ENCODE data around the gene TMEM164. TPM values are rescaled to one million over a fixed set of nuclear protein-coding genes. Genes with fewer than 3 reads are reported as not detected.

TMEM164 gene
- polyA plus RNA-seq, 2 donors, result 7.1 to 11.9 TPM

DNA sequence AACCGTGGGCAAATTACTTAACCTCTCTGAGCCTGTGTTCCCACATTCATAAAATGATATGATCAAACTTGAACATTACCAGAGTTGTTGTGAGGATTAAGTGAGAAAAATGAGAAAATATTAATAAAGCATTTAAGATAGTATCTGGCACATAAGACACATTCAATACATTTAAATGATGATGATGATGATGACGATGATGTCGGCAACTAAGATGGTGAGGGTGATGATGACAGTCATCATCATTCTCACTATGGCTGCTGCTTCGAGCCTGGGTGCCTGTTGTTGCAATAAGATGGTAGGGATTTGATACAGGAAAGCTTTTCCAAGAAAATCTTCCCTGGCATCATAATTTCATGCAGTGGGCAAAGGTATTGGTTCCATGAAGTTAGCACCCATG, 11.1 kb downstream of the TMEM164 start:
- Histone ChIP-seq H3K36me3 (ENCODE audit: control insufficient read depth in 2 of 2, insufficient read depth in 2 of 2, low read length in 1 of 2) (peaks cover 0 to 2% of the 10 kb centered on the region in 2 donors), H3K4me1 (ENCODE audit: control insufficient read depth in 2 of 2, insufficient read depth in 2 of 2, low read length in 1 of 2) (peaks cover 0 to 3% of the 10 kb centered on the region in 2 donors), H3K4me3 (ENCODE audit: low read depth in 1 of 2, low read length in 2 of 2) (no peak overlapping the region), H3K27ac (ENCODE audit: low read depth in 2 of 2, low read length in 1 of 2) (no peak overlapping the region), H3K9me3 (ENCODE audit: control insufficient read depth in 2 of 2, insufficient read depth in 1 of 2, low read depth in 1 of 2, low read length in 1 of 2) (no peaks in the 10 kb centered on the region), H3K27me3 (ENCODE audit: control insufficient read depth in 1 of 2, insufficient read depth in 2 of 2, low read length in 2 of 2) (peaks cover 0 to 3% of the 10 kb centered on the region in 2 donors)
- WGBS, 2 donors, result 85 to 98% methylated on average over 4 of the region's 4 CpGs

DNA sequence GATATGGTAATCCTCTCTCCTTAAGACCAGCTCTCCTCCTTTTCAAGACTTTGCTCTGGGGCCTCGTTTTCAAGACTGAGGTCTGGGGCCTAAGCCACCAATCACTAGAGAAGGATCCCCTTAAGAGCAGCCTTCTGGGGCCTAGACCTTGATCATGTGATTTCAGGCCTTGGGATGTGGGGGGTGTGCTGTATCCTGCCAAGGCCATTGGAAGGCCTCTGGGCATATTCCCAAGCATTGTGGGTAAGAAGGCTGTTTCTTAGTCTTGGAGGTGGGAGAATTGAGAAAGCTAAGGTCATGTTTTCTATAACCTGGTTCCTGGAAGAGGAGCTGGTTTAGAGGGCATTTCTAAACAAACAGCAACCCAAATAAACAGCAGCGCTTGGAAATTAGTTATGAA, 12.1 kb downstream of the TMEM164 start:
- no peak overlapping the region for H3K27ac ChIP-seq (ENCODE audit: low read depth in 2 of 2, low read length in 1 of 2)
- 64 to 83% methylated on average over 2 of the region's 2 CpGs for WGBS, 2 donors
- no peak overlapping the region for H3K4me3 ChIP-seq (ENCODE audit: low read depth in 1 of 2, low read length in 2 of 2)
- H3K9me3 ChIP-seq (ENCODE audit: control insufficient read depth in 2 of 2, insufficient read depth in 1 of 2, low read depth in 1 of 2, low read length in 1 of 2), result no peaks in the 10 kb centered on the region
- peaks cover 0 to 3% of the 10 kb centered on the region in 2 donors for H3K27me3 ChIP-seq (ENCODE audit: control insufficient read depth in 1 of 2, insufficient read depth in 2 of 2, low read length in 2 of 2)
- peaks cover 0 to 2% of the 10 kb centered on the region in 2 donors for H3K36me3 ChIP-seq (ENCODE audit: control insufficient read depth in 2 of 2, insufficient read depth in 2 of 2, low read length in 1 of 2)
- H3K4me1 ChIP-seq (ENCODE audit: control insufficient read depth in 2 of 2, insufficient read depth in 2 of 2, low read length in 1 of 2), result peaks cover 0 to 3% of the 10 kb centered on the region in 2 donors

- peaks cover 0 to 3% of the 10 kb centered on the region in 2 donors for H3K4me1 ChIP-seq (ENCODE audit: control insufficient read depth in 2 of 2, insufficient read depth in 2 of 2, low read length in 1 of 2)
- H3K36me3 ChIP-seq (ENCODE audit: control insufficient read depth in 2 of 2, insufficient read depth in 2 of 2, low read length in 1 of 2), result peaks cover 0 to 2% of the 10 kb centered on the region in 2 donors
- WGBS, 2 donors, result 79 to 85% methylated on average over 5 of the region's 5 CpGs
- H3K27ac ChIP-seq (ENCODE audit: low read depth in 2 of 2, low read length in 1 of 2), result no peak overlapping the region
- no peaks in the 10 kb centered on the region for H3K9me3 ChIP-seq (ENCODE audit: control insufficient read depth in 2 of 2, insufficient read depth in 1 of 2, low read depth in 1 of 2, low read length in 1 of 2)
- H3K27me3 ChIP-seq (ENCODE audit: control insufficient read depth in 1 of 2, insufficient read depth in 2 of 2, low read length in 2 of 2), result peaks cover 0 to 3% of the 10 kb centered on the region in 2 donors
- H3K4me3 ChIP-seq (ENCODE audit: low read depth in 1 of 2, low read length in 2 of 2), result no peak overlapping the region
Measured at GRCh38 chrX:110015915-110016314, 13.0 kb downstream of the TMEM164 start.

DNA sequence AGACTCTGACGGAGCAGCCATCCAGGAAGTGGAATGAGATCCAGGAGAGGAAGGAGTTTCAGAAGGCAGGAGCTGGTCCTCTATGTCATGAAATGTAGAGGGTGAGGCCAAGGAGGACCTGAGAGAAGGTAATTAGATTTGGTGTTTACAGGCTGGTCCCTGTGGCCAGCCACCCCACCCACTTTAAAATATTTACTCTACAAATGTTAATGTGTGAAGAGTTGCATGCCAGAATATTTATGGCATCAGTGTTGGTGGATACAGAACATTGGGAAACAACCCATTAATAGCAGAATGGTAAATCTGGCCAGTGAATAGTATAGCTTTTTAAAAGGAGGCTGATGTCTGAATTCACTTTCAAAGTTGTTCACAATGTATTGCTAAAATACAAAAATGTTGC, 17.6 kb downstream of the TMEM164 start:
- Histone ChIP-seq H3K9me3 (ENCODE audit: control insufficient read depth in 2 of 2, insufficient read depth in 1 of 2, low read depth in 1 of 2, low read length in 1 of 2) (no peaks in the 10 kb centered on the region), H3K27ac (ENCODE audit: low read depth in 2 of 2, low read length in 1 of 2) (no peak overlapping the region), H3K27me3 (ENCODE audit: control insufficient read depth in 1 of 2, insufficient read depth in 2 of 2, low read length in 2 of 2) (peaks cover 0 to 9% of the 10 kb centered on the region in 2 donors), H3K36me3 (ENCODE audit: control insufficient read depth in 2 of 2, insufficient read depth in 2 of 2, low read length in 1 of 2) (peaks cover 0 to 2% of the 10 kb centered on the region in 2 donors), H3K4me3 (ENCODE audit: low read depth in 1 of 2, low read length in 2 of 2) (no peak overlapping the region), H3K4me1 (ENCODE audit: control insufficient read depth in 2 of 2, insufficient read depth in 2 of 2, low read length in 1 of 2) (peaks cover 0 to 3% of the 10 kb centered on the region in 2 donors)
- 79 to 87% methylated on average over 1 of the region's 1 CpG for WGBS, 2 donors

- 56 to 61% methylated on average over 4 of the region's 4 CpGs for WGBS, 2 donors
- Histone ChIP-seq H3K27me3 (ENCODE audit: control insufficient read depth in 1 of 2, insufficient read depth in 2 of 2, low read length in 2 of 2) (peaks cover 0 to 9% of the 10 kb centered on the region in 2 donors), H3K27ac (ENCODE audit: low read depth in 2 of 2, low read length in 1 of 2) (peak overlapping the region in 1 of 2 donors; percentile 39), H3K36me3 (ENCODE audit: control insufficient read depth in 2 of 2, insufficient read depth in 2 of 2, low read length in 1 of 2) (peaks cover 0 to 2% of the 10 kb centered on the region in 2 donors), H3K4me3 (ENCODE audit: low read depth in 1 of 2, low read length in 2 of 2) (no peak overlapping the region), H3K4me1 (ENCODE audit: control insufficient read depth in 2 of 2, insufficient read depth in 2 of 2, low read length in 1 of 2) (peaks cover 0 to 3% of the 10 kb centered on the region in 2 donors), H3K9me3 (ENCODE audit: control insufficient read depth in 2 of 2, insufficient read depth in 1 of 2, low read depth in 1 of 2, low read length in 1 of 2) (no peaks in the 10 kb centered on the region)
Measured at GRCh38 chrX:110021258-110022022, 18.5 kb downstream of the TMEM164 start.

- Histone ChIP-seq H3K27me3 (ENCODE audit: control insufficient read depth in 1 of 2, insufficient read depth in 2 of 2, low read length in 2 of 2) (peaks cover 0 to 9% of the 10 kb centered on the region in 2 donors), H3K36me3 (ENCODE audit: control insufficient read depth in 2 of 2, insufficient read depth in 2 of 2, low read length in 1 of 2) (peaks cover 0 to under 1% of the 10 kb centered on the region in 2 donors), H3K9me3 (ENCODE audit: control insufficient read depth in 2 of 2, insufficient read depth in 1 of 2, low read depth in 1 of 2, low read length in 1 of 2) (no peaks in the 10 kb centered on the region), H3K4me1 (ENCODE audit: control insufficient read depth in 2 of 2, insufficient read depth in 2 of 2, low read length in 1 of 2) (peaks cover 0 to 3% of the 10 kb centered on the region in 2 donors), H3K4me3 (ENCODE audit: low read depth in 1 of 2, low read length in 2 of 2) (no peak overlapping the region), H3K27ac (ENCODE audit: low read depth in 2 of 2, low read length in 1 of 2) (no peak overlapping the region)
- 60 to 64% methylated on average over 5 of the region's 5 CpGs for WGBS, 2 donors
Measured at GRCh38 chrX:110022599-110023448, 19.9 kb downstream of the TMEM164 start.

DNA sequence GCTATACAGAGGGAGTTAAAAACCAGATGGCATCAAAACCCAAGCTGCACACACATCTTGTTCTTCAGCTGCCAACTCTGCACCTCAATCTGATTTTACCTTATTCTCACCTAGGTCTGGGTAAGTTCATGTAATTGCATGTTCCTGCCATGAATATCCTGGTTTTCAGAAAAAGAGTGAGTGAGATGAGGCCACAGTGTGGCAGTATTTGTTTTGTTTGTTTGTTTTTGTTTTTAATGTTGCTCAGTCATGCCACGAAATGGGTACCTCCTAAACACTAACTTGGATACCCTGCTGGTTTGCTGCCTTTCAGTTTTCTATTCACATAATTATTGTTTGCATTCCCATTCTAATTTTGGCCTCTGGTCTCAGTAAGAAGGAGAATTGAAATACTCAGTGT, 22.5 kb downstream of the TMEM164 start:
- H3K36me3 ChIP-seq (ENCODE audit: control insufficient read depth in 2 of 2, insufficient read depth in 2 of 2, low read length in 1 of 2), result no peaks in the 10 kb centered on the region
- H3K4me3 ChIP-seq (ENCODE audit: low read depth in 1 of 2, low read length in 2 of 2), result no peak overlapping the region
- no peaks in the 10 kb centered on the region for H3K9me3 ChIP-seq (ENCODE audit: control insufficient read depth in 2 of 2, insufficient read depth in 1 of 2, low read depth in 1 of 2, low read length in 1 of 2)
- H3K27me3 ChIP-seq (ENCODE audit: control insufficient read depth in 1 of 2, insufficient read depth in 2 of 2, low read length in 2 of 2), result peaks cover 0 to 5% of the 10 kb centered on the region in 2 donors
- WGBS, 2 donors, result 50 to 71% methylated on average over 1 of the region's 1 CpG
- peak overlapping the region in 1 of 2 donors; percentile 16 for H3K27ac ChIP-seq (ENCODE audit: low read depth in 2 of 2, low read length in 1 of 2)
- H3K4me1 ChIP-seq (ENCODE audit: control insufficient read depth in 2 of 2, insufficient read depth in 2 of 2, low read length in 1 of 2), result peaks cover 0 to 3% of the 10 kb centered on the region in 2 donors

- H3K27ac ChIP-seq (ENCODE audit: low read depth in 2 of 2, low read length in 1 of 2), result peak overlapping the region; percentile 57 to 94
- no peaks in the 10 kb centered on the region for H3K9me3 ChIP-seq (ENCODE audit: control insufficient read depth in 2 of 2, insufficient read depth in 1 of 2, low read depth in 1 of 2, low read length in 1 of 2)
- peaks cover 0 to 3% of the 10 kb centered on the region in 2 donors for H3K4me1 ChIP-seq (ENCODE audit: control insufficient read depth in 2 of 2, insufficient read depth in 2 of 2, low read length in 1 of 2)
- H3K36me3 ChIP-seq (ENCODE audit: control insufficient read depth in 2 of 2, insufficient read depth in 2 of 2, low read length in 1 of 2), result no peaks in the 10 kb centered on the region
- no peak overlapping the region for H3K4me3 ChIP-seq (ENCODE audit: low read depth in 1 of 2, low read length in 2 of 2)
- H3K27me3 ChIP-seq (ENCODE audit: control insufficient read depth in 1 of 2, insufficient read depth in 2 of 2, low read length in 2 of 2), result peaks cover 0 to 5% of the 10 kb centered on the region in 2 donors
- 40 to 52% methylated on average over 9 of the region's 9 CpGs for WGBS, 2 donors
Measured at GRCh38 chrX:110026099-110026844, 23.4 kb downstream of the TMEM164 start.

DNA sequence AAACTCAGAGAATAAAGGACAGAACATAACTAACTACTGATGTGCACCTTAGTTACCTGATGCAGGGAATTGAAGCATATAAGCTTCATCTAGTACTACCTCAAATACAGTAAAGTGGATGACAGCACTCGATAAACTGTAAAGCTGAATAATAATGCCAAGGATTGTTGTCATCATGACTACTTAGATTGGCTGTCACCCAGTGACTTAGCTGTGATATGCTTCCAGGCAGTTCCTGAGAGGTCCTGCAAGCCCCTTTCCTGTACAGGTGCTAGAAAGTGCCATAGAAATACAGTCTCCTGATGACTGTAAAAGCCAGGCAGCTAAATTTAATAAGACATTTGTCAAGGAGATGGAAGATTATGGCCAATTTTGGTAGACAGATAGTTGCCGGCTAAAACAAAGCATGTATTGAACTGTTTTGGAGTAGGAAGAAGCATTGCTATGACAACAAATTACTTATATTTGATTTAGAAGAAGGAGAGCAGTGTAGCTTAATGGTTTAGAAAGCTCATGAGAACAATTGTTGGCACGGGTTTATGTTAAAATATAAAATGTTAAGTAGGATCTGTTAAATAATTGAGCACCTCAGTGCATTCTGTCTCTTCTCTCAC, 29.7 kb downstream of the TMEM164 start:
- WGBS, 2 donors, result 26 to 40% methylated on average over 3 of the region's 3 CpGs
- peaks cover 0 to 3% of the 10 kb centered on the region in 2 donors for H3K27me3 ChIP-seq (ENCODE audit: control insufficient read depth in 1 of 2, insufficient read depth in 2 of 2, low read length in 2 of 2)
- no peaks in the 10 kb centered on the region for H3K9me3 ChIP-seq (ENCODE audit: control insufficient read depth in 2 of 2, insufficient read depth in 1 of 2, low read depth in 1 of 2, low read length in 1 of 2)
- H3K27ac ChIP-seq (ENCODE audit: low read depth in 2 of 2, low read length in 1 of 2), result no peak overlapping the region
- no peak overlapping the region for H3K4me3 ChIP-seq (ENCODE audit: low read depth in 1 of 2, low read length in 2 of 2)
- H3K4me1 ChIP-seq (ENCODE audit: control insufficient read depth in 2 of 2, insufficient read depth in 2 of 2, low read length in 1 of 2), result no peaks in the 10 kb centered on the region
- no peaks in the 10 kb centered on the region for H3K36me3 ChIP-seq (ENCODE audit: control insufficient read depth in 2 of 2, insufficient read depth in 2 of 2, low read length in 1 of 2)

All from esophagus (tissue), 2 donors.